Vagina (tissue), 2 donors: Measurements from ENCODE around the gene ACOX3.

Experiments
- POLR2A ChIP-seq, 2 donors: fragments of 450-650 bp; IDR thresholded peaks; one replicate each; pipeline ENCODE4 v1.6.1; 2017; ENCODE audit warnings: antibody characterized with exemption in 2 of 2, mild to moderate bottlenecking in 2 of 2, moderate library complexity in 2 of 2
- TF ChIP-seq, protein P1 (sequence below), 3 experiments: fragments of 450-650 bp in 2 of 3; fragments of 200-600 bp in 1 of 3; sonication (generic) in 1 of 3; IDR thresholded peaks; one replicate each; pipeline ENCODE4 v1.5.1; 2017 to 2019; ENCODE audit warnings: antibody characterized with exemption in 3 of 3, mild to moderate bottlenecking in 2 of 3, moderate library complexity in 2 of 3

DNA sequence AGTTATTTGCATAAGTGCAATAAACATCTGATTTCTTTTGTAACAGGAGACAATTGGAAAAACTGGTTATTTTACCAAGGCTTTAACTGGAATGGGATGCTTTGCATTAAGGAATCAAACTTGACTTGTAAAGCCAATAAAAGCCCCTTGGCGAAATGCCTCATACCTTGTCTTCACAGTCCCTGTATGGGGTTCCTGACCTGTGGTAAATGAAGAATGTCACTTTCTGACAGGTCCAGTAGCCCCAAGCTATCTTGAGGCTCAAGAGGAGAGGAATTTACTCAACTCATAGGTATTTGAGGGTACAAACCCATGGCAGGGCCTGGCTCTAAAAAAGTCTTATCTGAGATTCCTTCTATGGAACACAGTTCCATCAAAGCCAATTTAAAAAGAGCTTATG lies 78.0 kb downstream of the ACOX3 start:
- TF ChIP-seq, protein P1, sequence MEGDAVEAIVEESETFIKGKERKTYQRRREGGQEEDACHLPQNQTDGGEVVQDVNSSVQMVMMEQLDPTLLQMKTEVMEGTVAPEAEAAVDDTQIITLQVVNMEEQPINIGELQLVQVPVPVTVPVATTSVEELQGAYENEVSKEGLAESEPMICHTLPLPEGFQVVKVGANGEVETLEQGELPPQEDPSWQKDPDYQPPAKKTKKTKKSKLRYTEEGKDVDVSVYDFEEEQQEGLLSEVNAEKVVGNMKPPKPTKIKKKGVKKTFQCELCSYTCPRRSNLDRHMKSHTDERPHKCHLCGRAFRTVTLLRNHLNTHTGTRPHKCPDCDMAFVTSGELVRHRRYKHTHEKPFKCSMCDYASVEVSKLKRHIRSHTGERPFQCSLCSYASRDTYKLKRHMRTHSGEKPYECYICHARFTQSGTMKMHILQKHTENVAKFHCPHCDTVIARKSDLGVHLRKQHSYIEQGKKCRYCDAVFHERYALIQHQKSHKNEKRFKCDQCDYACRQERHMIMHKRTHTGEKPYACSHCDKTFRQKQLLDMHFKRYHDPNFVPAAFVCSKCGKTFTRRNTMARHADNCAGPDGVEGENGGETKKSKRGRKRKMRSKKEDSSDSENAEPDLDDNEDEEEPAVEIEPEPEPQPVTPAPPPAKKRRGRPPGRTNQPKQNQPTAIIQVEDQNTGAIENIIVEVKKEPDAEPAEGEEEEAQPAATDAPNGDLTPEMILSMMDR (IDR thresholded peaks at IDR 0.05) = no peak
- TF ChIP-seq POLR2A (IDR thresholded peaks at IDR 0.05) = no peak
